HG02840 (cell line): Measurements from ENCODE around the gene STRBP.
A peak's percentile ranks its signal among the peaks of the same experiment; 100 is the strongest.
"Not testable (repeated sequence)": the region's sequence is repeated elsewhere in the genome, so short reads cannot be mapped to it uniquely, and the experiment has no call there.

Experiments used
- ATAC-seq: cut with Tn5 transposase; IDR thresholded peaks from one replicate; pipeline ENCODE4 v1.9.1; 2021; ENCODE audit warnings: mild to moderate bottlenecking, moderate library complexity, moderate number of reproducible peaks; ENCODE audit not compliant: unreplicated experiment, low FRiP score

Gene STRBP

DNA sequence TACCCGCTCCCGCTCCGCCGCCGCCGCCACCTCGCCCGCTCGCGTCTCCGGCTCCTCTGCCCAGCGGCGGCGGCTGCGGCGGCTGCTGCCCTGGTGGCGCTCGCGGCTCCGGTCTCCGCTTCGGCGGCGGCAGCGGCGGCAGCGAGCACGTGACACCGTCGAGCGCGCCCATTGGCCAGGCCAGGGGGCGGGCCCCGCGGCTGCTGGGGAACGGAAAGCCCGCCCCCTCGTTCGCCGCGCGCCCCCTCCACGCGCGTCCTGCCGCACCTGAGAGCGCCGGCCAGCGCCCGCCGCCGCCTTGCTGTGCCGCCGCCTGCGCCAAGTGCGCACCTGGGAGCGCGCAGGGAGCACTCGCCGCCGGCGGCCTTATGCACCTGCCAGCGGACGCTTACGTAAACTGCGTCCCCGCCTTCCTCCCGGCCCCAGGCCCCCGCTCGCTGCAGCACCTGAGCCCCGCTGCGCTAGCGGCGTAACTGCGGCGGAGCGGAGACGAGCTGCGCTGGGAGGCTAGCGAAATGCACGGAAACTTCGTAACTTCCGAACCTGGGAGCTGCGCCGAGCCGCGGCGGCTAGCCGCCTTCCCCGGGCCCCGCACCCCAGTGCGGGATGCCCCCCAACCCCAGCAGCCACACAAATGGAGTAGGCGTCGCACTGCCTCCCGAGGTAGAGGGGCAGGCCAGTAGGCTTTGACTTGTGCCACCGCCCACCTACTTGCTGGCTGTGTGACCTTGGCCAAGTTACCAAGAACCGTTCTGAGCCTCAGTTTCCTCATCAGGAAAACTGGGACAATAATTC is at the start of gene STRBP:
TSS of gene STRBP (minus strand) at position 122 of the 795 bp plus-strand sequence. CDS start 84,452 bp downstream, outside the sequence.
- ATAC-seq: peak; percentile 85

DNA sequence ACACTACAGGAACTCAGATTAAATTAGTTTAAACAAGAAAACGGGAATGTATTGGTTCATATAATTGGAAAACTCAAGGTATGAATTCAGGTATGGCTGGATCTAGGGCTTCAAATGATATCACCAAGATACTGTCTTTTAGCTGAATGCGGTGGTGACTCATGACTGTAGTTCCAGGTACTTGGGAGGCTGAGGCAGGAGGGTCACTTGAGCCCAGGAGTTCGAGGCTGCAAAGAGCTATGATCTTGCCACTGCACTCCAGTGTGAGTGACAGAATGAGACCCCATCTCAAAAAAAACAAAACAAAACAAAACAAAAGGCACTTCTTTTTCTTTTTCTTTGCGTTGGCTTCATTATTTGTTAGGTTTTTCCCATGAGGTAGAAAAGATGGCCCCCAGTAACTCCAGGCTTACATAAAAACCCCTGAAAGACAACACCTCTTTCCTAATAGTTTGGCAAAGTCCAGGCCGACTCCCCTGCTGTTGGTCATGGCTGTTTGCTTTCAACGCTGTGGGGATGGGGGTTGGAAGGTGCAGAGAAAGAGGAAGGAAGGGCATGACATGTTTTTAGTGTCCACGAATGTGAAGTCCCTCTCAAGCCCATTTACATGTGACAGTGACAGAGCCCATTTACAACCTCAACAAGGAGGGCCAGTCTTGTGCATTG is 47.8 kb upstream of the STRBP start:
- no peak for ATAC-seq

DNA sequence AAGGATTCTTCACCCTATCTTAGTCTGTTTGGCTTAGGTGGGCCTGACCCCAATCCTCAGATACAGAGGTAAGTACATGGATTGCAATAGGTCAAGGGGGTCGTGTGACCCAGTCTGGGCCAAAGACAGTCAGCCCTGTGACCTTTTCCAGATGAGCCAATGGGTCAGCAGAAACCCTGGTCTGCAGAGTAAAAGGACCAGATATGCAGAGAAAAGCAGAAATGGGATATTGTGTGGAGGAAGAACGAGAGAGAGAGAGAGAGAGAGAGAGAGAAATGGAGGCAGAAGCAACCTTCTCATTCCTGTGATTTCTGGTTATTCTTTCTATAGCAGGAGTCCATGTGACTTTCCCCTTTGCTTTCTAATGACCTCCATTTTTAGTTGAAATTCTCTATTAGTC is 47.2 kb upstream of the STRBP start:
- ATAC-seq: no peak

DNA sequence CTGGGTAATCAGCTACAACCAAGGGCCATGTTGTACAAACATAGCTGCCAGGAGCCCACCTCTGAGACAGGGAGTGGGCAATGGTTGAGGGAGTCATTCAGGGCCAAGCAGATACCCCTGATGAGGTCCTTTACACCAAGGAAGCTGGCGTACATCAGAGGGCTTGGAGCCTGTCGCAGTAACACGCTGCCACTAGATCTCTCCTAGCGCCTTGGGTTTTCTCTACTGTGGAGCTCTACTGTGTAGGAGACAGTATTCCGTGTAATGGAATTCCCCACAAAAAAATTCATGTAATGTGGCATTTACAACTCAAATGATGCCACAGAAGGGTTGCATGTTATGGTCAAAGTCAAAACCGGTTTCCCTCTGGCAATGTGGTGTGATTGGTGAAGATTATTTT is 46.2 kb upstream of the STRBP start:
- no peak for ATAC-seq

DNA sequence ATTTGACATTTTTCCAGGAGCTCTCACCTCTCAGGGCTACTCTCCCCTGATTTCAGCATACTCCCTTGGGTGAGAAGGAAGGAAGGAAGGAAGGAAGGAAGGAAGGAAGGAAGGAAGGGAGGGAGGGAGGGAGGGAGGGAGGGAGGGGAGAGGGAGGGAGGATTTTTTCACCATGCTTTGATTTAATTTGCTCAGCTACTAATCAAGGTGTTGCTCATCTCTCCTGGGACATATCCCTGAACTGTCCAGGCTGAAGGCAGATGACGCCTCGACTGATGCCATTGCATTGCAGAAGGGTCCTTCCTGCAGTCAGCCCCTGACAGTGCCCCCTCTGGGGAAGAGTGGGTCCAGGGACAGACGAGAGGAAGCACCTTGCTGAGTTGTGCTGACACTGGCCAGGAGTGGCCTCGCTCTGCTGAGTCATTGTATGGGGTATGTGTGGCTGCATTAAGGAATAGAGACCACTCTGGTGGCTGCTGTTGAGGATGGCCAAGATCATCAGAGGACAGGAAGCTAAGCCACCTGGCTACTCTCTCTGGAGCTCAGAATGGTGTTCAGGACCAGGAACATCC is 44.0 kb upstream of the STRBP start:
- ATAC-seq: no peak

DNA sequence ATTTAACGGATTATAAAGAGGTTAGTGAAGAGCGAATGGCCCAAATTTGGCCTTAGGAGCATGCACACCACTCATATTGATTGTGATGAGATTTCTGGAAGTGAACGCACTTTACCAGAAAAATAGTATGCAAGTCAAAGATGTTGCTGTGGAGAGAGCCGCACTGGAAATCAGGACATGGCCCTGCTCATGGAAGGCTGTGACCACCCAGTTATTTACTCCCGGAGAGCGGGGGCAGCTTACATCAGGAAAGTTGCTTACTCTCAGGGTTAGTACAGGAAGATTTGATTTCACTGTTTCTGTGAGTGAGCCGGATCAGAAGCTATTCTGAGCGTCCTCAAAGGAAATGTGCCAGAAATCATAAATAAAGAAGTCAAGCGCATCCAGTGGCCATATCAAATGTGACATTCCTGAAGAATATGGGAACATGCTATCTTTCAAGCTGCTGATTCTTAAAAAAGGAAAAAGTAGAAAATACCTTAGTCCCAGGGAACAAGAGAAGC is 42.9 kb upstream of the STRBP start:
- ATAC-seq: no peak

DNA sequence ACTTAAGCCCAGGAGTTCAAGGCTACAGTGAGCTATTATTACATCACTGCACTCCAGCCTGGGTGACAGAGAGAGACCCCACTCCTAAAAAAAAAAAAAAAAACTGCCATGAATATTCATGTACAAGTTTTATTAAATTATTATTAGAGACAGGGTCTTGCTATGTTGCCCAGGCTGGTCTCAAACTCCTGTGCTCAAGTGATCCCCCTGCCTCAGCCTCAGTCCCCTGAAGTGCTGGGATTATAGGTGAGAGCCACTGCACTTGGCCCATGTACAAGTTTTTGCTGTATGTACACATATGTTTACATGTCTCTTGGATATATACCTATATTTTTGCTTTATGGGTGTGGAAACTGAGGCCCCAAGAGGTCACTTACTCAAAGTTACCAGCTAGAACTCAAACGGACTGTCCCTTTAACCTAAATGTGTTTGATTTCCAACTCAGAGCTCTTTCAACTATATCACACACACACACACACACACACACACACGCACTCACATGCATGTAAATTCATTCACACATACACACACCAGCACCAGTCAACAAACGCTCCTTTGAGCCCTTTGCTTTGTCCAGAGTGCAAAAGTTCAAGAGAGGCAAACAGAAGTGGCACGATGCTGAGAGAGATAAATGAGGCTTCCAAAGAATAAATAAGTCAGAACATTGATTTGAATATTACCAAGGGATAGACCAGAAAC is 42.3 kb upstream of the STRBP start:
- no peak for ATAC-seq

DNA sequence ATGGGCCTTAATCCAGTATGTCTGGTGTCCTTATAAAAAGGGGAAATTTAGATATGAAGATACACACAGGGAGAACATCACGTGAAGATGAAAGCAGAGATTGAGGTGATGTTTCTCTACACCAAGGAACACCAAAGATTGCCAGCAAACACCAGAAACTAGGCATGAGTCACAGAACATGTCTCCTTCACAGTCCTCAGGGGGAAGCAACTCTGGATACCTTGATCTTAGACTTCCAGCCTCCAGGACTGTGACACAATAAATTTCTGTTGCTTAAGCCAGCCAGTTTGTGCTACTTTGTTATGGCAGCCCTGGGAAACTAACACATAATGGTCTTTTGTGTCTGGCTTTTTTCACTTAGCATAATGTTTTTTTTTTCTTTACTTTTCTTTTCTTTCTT is 41.2 kb upstream of the STRBP start:
- no peak for ATAC-seq

DNA sequence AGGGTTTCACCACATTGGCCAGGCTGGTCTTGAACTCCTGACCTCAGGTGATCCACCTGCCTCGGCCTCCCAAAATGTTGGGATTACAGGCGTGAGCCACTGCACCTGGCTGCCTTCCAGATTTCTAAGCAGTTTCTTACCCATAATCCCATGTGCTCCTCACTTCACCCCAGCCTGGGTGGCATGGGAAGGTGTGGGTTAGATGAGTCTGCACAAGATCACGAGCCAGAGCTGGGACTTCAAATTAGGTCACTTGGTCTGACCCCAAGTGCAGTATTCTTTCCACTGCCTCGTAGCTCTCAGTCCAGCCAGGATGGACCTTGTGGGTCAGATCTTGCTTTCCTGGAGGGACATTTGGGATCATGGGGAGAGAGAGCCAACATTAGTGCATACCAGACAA is 37.5 kb upstream of the STRBP start:
- no peak for ATAC-seq

DNA sequence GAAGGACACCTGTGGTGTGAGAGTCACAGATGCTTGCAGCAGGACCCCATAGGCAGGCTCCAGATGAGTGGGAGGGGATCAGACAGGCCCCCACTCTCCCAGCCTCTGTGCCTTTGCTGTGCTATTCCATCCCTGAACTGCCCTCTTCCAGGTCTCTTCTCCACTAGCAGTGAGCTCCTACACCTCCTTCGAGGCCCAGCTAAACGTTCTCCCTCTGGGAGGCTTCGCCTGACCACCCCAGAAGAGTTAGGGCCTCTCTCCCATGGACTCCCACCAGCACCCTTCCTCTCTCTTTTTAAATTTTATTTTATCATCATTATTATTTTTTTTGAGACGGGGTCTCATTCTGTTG is 35.9 kb upstream of the STRBP start:
- ATAC-seq: no peak

DNA sequence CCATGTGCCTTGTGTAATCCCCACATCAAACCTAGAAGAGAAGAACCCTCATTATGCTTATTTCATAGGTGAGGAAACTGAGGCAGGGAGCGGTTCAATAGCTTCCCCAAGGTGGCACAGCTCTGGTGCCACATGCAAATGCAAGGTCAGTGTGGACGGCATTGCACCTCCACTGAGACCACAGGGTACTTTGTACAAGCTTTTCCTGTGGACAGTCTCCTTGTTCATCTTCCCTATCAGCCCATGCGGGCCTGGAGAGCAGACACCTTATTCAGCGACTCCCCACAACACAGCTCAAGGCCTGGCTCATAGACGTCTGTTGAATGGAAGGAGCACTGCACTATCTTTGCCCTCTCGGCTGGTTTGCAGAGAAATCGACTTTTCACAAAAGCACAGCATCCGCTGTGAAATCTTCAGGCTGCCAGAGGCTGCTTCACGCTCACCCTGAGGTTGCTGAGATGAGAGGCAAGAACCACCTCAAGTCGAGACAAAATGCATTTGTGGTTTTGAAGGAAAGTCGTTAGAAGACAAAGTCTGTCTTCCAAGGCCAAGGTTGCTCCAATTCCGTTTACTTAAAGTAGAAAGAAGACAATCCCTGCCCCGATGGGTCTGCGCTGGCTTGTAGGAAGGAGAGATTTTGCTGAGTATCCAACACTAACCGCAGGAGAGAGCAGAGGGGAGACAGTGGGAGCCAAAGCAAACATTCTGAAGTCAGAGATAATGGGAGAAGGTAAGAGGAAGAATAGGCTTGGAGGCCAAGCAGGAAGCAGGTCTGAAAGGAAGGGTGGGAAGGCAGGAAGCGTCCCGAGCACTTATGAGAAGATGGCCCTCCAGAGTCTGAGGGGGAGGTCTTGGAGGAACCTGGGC is 34.2 kb upstream of the STRBP start:
- ATAC-seq: no peak

DNA sequence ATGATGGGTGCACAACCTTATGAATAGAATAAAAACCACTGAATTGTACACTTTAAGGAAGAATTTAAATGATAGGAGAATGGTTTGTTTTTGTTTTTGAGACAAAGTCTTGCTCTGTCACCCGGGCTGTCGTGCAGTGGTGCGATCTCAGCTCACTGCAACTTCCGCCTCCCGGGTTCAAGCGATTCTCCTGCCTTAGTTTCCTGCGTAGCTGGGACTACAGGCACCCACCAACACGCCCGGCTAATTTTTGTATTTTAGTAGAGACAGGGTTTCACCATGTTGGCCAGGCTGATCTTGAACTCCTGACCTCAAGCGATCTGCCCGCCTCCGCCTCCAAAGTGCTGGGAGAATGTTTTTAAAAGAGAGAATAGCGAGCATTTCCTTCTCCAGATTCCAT is 33.5 kb upstream of the STRBP start:
- not testable (repeated sequence) for ATAC-seq

DNA sequence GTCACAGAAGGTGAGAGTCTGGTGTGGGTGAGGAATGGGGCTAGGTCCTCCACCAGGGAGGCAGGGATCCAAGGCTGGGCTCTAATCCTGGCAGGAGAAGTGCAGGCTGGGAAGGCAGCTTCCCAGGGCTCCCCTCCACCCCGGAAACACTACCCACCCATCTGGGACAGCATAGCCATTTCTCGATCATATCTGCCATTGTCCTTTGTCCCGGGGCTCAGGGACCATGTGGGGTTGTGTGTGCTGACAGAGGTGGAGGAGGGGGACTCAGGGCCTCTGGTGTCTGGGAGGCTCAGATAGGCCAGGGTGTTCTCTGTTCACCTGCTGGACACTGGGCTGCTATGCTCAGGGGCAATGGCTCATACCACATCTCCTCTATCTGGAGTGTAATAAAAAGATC is 32.2 kb upstream of the STRBP start:
- ATAC-seq: no peak

DNA sequence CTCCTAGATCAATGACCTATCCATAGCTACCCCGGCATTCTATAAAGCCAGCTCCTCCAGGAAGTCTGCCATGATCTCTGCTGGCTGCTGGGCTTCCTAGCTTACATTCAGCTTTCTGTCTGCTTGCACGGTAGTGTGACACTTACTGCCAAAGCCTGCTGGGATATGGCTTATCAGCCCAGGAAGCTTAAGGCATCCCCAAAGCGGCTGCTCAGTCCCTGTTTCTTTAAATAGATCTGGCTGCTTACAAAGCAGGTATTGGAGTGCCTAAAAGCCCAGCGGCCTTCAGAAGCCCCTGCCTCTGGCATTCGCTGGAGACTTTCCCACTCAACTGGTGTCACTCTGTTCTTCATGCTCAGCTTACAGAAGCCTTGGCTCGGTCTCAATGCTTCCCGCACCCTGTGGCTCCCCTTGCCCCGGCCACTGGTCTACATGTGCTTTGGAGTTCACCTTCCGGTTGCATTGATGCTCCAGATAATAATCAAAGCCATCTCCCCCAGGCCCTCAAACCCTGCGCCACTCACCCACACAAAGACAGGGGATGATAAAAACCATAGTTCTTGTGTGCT is 31.3 kb upstream of the STRBP start:
- no peak for ATAC-seq

DNA sequence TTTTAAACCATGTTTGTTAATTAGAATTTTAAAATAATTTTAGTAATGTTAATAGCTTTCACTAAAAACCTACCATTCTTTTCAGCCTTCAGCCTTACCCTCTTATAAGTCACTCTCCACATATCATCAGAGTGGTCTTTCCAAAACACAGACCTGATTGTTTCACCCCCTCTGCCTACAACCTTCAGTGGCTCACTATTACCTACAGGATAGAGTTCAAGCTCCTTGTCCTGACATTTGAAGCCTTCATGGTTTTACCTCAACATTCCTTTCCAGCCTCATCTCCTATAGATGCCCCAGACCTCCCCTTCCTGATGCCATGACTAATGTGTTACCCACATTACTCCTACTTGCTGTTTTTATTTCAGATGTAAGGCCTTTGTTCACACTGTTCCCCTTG is 27.8 kb upstream of the STRBP start:
- no peak for ATAC-seq

DNA sequence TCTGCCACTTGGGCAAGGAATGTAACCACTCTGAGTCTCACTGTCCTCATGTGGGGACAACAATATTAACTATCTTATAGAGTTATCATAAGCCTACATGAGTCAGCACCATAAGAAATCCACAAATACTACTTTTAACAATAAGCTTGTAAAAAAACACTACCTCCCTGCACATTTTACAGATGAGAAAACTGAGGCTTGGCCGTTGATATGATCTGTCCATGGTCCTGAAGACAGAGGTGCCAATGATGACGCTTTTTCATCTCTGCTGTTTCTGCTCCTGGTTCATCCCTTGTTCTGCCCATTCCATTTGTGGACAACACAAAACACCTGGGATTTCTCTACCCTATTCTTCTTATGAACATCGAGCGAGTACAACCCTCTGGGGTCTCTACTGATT is 23.4 kb upstream of the STRBP start:
- ATAC-seq: no peak

DNA sequence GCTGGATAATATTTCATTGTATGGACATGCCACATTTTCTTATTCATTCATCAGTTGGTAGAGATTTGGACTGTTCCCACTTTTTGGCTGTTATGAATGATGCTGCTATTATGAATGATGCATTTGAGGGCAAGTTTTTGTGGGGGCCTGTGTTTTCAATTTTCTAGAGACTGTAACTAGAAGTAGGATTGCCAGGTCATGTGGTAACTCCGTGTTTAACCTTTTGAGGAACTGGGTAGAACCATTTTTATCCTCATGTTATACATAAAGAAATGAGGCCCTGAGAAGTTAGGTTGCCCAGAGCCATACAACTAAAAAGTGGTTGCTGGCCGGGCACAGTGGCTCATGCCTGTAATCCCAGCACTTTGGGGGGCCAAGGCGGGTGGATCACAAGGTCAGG is 22.4 kb upstream of the STRBP start:
- no peak for ATAC-seq

DNA sequence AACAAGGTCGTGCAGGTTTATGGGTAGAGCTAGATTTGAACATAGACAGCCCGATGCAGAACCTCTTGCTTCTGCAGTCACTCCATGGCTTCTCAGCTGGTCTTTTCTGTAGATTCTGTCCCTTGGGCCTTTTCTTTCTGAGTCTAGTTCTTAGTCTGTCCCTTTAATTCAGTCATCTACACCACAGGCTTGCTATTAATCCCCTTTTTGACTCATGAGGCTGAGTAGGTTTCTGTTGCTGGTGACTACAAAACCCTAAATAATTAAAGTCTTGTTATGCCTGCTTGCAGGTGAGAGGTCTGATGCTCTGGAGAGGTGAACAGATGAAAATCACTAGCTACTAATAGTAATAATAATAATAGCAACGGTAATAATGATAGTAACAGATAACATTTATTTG is 19.3 kb upstream of the STRBP start:
- ATAC-seq: no peak

DNA sequence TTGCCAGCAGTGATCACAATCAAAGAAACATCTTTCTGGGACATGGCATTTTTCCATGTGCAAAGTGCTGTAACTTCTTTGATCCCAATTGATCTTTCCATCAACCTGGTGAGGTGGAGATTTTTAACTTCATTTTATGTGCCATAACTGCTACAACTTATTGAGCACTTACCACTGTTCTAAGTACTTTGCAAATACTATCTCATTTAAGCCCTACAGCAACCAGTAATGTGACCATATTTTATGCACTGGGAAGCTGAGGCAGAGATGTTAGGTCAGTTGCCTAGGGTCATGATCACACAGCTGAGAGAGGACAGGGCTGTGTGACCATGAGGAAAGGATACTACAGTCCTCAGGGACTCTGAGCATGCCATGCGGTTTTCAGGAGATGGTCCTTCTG is 17.9 kb upstream of the STRBP start:
- no peak for ATAC-seq

DNA sequence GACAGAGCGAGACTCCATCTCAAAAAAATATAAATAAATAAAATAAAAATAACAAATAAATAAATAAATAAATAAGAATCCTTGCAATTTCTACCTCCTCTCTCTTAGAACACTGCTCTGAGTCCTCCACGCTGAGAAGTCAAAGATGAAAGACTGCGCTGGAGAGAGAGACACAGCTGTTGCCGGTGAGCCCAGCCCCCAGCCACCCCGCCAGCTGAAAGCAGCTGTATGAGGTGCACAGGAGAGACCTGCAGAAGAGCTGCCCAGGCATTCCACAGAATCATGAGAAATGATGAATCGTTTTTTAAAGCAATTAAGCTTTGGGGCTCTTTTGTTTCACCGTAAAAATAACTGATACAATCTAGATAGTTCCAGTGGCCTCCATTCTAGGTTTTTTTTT is 16.3 kb upstream of the STRBP start:
- ATAC-seq: no peak
